GM18507 (cell line): ENCODE measurements around the gene EIF4B.
"Not testable (repeated sequence)": the region's sequence is repeated elsewhere in the genome, so short reads cannot be mapped to it uniquely, and the experiment has no call there.

ENCODE experiments used
- DNase-seq: peaks from one replicate; pipeline ENCODE4 v3.0.0; 2011; ENCODE audit warnings: low read depth; ENCODE audit not compliant: insufficient read length; ENCODE audit errors: extremely low spot score
- FAIRE-seq: peaks from 2 replicates; lab custom pipeline; 2011; peaks lifted over from hg19 to GRCh38; lab: Jason Lieb, UNC

EIF4B gene

DNA sequence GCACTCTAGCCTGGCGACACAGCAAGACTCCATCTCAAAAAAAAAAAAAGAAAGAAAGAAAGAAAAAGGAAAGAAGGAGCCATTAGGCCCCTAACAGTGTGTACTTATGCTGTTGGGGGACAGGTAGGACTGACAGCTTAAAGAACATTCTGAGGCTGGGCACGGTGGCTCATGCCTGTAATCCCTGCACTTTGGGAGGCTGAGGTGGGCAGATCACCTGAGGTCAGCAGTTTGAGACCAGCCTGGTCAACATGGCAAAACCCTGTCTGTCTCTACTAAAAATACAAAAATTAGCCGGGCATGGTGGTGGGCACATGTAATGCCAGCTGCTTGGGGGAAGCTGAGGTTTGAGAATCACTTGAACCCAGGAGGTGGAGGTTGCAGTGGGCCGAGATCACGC lies 14.0 kb upstream of the EIF4B start:
- DNase-seq, FAIRE-seq: not testable (repeated sequence)

DNA sequence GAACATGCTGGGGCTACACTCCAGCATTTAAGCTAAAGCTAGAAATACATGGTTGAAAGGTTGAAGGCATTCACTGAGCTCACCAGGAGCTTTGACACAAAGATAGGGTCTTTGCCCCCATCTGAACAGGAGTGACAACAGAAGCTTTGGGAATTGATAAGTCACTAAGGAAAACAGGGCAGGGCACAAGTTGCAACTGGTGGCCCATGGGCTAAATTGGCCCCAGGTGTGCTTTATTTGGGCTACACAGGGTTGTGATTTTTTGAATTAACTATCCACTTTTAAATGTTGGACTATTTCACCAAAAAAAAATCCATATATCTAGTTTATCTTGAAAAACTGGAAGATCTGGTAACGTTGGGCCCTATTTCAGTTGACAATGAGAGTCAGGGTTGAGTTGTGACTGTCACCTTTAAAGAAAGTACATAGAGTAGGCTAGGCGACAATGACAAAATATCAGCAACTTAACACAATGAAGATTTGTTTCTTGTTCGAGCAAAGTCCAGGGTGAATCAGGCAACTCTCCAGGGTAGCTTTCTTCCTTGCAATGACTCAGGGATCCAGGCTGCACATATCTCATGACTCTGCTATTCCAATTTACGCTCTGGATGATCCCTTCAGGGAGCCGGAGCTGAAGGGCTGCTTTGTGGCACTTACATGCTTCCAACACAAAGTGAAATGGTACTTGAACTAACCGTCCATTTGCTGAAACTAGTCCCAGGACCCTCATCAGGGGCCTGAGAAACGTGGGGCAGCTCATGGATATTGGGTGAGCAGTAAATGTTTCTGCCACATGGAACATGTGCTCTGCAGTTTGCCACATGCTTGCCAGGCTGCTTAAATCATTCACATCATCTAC lies 13.3 kb upstream of the EIF4B start:
- no peak for FAIRE-seq

DNA sequence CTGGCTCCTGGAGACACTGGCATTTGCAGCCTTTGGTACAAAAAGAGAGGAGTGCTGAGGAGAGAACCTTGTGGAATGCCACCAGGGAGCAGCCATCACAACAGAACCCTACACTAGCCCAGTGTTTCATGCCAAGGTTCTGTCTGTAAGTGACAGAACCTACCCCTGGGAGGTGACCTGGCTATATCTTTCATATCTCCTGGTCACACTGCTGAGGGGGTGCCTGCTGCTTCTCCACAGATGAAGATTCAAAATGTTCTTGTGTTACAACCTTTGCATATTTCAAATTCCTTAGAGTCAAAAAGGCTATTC lies 12.7 kb upstream of the EIF4B start:
- no peak for DNase-seq
- FAIRE-seq: no peak

More for the DNA sequence above, 13.3 kb upstream of the EIF4B start:
- DNase-seq: no peak

DNA sequence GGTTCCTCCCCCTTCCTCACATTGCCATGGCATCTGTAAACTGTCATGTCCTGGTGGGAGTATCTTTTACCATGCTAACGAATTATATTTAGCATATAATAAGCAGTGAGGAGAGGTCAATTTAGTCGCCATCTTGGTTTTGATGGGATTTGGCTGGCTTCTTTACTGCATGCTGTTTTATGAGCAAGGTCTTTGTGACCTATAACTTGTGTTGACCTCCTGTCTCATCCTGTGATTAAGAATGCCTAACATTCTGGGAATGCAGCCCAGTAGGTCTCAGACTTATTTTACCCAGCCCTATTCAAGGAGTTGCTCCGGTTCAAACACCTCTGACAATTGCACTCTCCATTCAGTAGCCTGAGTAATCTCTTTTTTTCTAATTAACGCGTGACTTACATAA lies 2.1 kb upstream of the EIF4B start:
- FAIRE-seq: no peak
- no peak for DNase-seq

DNA sequence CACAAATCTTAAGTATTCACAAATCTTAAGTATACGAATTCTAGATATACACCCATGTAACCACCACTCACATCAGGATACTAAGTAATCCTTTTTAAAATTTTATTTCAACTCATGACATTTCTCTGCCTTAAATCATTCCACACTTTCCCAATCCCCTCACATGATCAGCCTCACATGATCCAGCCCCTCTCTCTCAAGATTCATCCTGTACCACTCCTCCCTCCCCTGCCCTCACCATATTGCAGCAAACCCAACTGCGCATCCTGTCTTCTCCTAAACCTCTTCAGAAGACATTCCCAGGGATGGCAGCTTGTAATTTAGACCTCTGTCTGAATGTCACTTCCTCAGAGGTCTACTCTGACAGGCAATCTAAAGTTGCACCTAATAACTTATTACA lies 1.7 kb upstream of the EIF4B start:
- FAIRE-seq: no peak

DNA sequence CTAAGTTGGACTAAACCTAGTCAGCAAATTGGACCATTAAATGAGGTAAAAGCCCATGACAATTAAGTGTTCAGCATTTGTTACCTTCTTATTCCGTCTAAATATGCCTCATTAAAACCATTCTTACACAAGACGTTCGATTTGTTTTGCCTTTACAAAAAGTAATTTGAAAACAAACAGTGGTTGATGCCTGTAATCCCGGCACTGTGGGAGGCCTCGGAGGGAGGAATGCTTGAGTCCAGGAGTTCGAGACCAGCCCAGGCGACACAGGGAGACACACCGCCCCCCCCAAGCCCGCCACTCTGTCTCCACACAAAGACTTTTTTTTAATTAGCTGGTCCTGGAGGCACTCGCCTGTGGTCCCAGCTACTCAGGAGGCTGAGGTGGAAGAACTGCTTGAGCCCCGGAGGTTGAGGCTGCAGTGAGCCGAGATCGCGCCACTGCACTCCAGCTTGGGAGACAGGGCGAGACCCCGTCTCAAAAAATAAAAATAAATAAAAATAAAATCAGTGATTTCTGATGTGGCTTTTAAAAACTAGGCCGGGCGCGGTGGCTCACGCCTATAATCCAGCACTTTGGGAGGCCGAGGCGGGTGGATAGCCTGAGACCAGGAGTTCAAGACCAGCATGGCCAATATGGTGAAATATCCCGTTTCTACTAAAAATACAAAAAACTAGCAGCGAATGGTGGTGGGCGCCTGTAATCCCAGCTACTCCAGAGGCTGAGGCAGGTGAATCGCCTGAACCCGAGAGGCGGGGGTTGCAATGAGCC lies 856 bp upstream of the EIF4B start:
- DNase-seq: no peak
- no peak for FAIRE-seq

More for the DNA sequence above, 1.7 kb upstream of the EIF4B start:
- DNase-seq: no peak

DNA sequence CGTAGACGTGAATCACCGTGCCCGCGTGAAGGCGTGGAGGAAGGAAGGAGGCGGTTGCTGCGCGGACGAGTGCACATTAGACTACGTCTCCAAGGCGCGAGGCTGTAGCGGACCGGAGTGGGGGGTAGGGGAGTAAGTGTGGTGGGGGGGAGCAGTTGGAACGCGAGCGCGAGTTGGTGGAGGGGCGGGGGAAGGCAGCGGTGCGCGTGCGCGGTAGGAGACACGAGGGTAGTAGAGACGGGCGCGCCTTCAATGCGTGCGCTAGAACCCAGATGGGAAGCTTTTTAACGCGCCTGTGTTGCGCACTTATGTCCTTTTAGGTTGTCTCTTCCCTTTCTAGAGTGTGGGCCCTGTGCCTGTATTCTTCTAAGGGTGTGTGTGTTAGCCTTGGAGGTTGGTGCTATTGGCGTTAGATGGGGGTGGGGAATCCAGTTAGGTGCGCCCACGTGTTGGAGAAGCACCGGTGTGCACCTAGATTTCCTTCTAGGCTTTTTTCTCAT lies 604 bp downstream of the EIF4B start:
- DNase-seq: peak; percentile 52
- FAIRE-seq: peak; percentile 58

DNA sequence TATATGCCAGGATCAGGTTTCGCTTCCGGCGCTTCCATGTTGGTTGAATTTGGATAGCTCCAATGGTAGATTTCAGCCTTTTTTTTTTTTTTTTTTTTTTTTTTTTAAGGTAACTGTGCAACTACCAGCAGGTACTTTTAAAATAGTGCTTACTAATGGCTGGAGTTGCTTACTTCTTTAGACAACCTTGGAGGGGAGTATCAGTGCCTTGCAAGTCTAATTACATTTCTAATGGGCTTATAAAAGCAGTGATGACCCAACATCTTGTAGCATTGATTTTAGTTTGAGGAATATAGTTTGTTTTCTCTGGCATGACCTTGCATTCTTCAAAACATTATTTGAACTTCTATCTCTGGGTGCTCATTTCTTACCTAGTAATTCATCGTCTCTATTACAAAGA lies 1.1 kb downstream of the EIF4B start:
- no peak for FAIRE-seq
- DNase-seq: no peak

DNA sequence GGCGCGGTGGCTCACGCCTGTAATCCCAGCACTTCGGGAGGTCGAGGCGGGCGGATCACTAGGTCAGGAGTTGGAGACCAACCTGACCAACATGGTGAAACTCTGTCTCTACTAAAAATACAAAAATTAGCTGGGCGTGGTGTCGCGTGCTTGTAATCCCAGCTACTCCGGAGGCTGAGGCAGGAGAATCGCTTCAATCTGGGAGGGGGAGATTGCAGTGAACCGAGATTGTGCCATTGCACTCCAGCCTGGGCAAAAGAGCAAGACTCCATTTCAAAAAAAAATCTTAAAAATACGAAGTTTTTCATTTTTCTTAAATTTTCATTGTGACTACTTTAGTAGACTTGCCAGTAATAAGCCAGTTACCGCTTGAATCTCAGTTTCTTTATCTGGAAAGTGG lies 2.5 kb downstream of the EIF4B start:
- DNase-seq, FAIRE-seq: not testable (repeated sequence)

DNA sequence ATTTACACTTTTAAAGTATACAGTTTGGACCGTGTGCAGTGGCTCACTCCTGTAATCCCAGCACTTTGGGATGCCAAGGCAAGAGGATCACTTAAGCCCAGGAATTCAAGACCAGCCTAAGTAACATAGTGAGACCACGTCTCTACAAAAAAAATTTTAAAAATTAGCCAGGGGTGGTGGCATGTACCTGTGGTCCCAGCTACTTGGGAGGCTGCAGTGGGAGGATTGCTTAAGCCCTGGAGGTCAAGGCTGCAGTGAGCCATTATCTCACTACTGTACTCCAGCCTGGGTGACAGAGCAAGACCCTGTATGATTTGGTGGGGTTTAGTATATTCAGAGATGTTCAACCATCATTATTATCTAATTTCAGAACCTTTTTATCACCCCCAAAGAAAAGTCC lies 4.7 kb downstream of the EIF4B start:
- FAIRE-seq: no peak
- no peak for DNase-seq

DNA sequence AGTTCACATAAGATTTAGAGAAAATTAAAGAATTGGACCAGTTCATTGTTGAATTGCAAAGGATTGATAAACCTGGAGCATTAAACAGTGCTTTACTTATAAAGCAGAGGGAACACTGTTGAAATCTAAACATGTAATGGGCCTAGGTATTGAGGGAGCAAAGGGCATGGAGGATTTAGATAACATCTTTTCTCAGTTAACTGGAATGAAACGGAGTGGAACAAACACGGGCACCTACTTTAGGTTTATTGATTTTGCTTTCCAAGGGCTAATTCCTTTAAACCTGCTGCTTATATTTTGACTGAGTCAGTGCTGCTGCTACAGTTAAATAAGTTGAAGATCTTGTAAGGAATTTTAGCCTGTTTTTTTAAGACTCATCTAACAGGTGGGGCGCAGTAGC lies 5.6 kb downstream of the EIF4B start:
- FAIRE-seq: no peak

DNA sequence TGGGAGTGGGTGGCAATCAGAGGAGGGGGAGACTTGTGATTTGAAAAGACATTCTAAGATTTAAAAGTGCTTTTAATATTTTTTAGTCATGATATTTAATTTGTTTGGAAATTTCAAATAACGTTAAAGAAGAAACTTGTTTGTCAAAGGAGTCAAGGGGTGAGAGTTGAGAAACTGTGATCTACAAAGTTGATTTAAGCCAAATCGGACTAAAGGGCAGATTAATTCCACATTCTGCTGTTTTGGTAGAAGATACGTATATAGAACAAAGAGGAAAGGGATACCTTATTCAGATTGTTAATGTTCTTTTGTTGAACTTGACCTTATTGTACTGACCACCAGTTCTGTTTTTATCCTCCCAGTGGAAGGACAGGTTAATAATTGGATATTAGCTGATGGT lies 6.7 kb downstream of the EIF4B start:
- no peak for FAIRE-seq
- DNase-seq: no peak

More for the DNA sequence above, 5.6 kb downstream of the EIF4B start:
- DNase-seq: no peak

DNA sequence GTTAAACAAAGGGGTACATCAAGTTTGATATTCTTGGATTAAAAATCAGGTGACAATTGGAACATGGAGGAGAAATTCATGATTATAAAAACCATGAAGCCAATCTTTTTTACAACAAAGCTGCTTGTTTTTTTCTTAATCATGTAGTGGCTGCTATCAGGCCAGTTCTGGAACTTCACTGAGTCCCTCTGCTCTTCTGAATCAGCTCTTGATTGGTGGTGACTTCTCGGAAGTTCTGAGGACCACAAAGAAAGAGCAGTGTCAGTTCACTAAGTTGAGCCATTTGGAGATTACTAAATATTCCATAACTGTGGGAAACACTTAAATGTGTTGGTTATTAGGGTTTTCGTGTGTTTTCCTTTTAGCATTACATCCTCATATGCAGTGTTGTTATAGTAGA lies 8.5 kb downstream of the EIF4B start:
- no peak for FAIRE-seq
- DNase-seq: no peak

DNA sequence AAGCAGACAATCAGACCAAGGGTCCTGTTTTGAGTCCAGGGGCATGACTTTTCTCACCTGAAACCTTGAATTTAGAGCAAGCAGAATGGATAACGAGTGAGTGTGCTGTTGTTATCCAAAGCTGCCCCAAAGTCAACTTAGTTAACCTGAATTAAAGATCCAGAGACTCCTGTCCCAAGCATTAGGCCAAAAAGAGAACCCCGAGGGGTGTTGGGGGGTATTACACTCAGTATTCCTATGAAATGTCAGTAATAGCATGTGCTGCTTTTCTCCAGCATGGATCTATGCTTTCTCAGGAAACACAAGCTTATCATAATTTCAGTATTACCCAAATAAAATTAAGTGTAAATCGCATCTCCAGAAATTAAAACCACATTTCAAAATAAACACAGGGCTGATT lies 19.0 kb downstream of the EIF4B start:
- no peak for FAIRE-seq
- DNase-seq: no peak

DNA sequence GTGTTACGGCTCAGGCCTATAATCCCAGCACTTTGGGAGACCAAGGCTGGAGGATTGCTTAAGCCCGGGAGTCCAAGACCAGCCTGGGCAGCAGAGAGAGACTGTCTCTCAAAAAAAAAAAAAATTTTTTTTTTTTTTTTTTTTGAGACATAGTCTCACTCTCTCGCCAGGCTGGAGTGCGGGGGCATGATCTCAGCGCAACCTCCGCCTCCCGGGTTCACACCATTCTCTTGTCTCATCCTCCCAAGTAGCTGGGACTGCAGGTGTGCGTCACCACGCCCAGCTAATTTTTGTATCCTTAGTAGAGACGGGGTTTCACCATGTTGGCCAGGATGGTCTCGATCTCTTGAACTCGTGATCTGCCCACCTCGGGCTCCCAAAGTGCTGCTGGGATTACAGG lies 20.8 kb downstream of the EIF4B start:
- FAIRE-seq, DNase-seq: not testable (repeated sequence)

DNA sequence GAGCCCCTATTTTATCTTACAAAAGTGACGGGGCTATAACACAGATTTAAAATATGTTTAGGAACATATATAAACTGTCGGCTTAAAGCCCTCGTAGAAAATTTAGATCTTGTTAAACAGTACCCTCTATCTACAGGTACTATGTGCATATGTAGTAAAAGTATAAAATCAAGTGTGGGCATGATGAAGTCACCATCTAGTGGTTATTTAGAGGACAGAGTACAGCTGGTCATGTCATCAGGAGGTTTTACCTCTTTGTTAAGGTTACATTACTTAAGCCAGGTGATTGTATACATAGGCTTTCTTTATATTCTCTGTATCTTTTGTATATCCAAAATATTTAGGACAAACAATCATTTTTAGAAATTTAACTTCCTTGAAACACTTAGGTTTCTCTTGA lies 25.4 kb downstream of the EIF4B start:
- FAIRE-seq (no peak), DNase-seq (no peak)

DNA sequence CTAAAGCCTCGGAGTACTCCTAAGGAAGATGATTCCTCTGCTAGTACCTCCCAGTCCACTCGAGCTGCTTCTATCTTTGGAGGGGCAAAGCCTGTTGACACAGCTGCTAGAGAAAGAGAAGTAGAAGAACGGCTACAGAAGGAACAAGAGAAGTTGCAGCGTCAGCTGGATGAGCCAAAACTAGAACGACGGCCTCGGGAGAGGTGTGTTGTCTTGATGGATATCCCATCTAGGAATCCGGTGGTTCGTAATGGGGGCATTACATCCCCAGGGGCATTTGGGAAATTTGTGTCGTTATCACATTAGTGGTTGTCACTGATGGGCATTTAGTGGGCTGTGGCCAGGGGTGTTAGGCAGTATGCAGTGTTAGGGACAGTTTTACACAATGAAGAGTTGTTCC lies 27.6 kb downstream of the EIF4B start:
- not testable (repeated sequence) for FAIRE-seq

DNA sequence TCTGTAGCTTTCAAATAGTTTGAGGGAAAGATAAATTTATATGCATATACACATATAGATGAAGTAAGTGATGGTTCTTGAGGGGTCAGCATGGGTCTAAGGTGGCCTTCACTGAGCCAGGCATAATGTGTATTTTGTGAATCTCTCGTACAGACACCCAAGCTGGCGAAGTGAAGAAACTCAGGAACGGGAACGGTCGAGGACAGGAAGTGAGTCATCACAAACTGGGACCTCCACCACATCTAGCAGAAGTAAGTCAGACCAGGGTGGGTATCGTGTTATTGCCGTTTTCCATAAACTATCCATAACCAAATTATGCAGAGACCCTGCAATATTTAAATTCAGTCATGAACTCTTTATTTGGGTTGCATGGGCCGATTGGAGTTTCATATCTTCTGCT lies 28.2 kb downstream of the EIF4B start:
- no peak for DNase-seq
- FAIRE-seq: no peak

More for the DNA sequence above, 27.6 kb downstream of the EIF4B start:
- DNase-seq: not testable (repeated sequence)

DNA sequence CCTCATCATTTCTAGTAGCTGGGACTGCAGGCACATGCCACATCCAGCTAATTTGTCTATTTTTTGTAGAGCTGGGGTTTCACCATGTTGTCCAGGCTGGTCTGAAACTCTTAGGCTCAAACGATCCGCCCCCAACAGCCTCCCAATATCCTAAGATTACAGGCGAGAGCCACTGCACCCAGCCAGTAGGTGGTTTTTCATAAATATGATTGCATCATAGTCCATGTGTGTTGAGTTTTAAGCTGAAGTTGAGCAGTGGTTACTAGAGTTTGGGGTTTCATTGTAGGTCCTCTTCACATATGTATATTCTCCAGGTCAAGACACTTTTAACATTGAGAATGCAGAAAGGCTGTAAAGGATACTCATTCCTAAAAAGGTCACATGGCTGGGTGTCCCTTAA lies 30.5 kb downstream of the EIF4B start:
- DNase-seq (no peak), FAIRE-seq (no peak)

DNA sequence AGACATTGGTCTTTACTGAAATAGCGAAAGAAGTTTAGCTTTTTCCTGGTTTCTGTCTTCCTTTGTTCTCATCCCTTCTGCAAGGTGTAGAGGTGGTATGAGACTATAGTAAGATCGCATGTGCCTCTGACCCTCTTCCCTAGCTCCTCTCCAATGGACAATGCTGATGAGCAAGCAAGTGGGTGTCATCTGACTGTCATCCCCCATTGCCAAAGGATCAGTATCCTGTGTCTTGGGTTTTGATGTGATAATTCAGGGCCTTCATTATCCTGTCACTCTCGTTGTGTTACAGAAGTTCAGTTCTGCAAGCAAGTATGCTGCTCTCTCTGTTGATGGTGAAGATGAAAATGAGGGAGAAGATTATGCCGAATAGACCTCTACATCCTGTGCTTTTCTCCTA lies 33.6 kb downstream of the EIF4B start:
- FAIRE-seq (no peak), DNase-seq (no peak)
